GM18951 (cell line): ENCODE data around the gene PTDSS2.

Experiments used
- POLR2A ChIP-seq: IDR thresholded peaks from 4 replicates; pipeline ENCODE4 v1.6.1; 2011; ENCODE audit warnings: mild to moderate bottlenecking; ENCODE audit not compliant: insufficient read length, insufficient read depth; ENCODE audit errors: extremely low read depth
- in situ Hi-C: fragments of 300-500 bp; cut with MboI; formaldehyde crosslinking; loops from one replicate; pipeline ENCODE4 v1.12.0; 2022; ENCODE audit warnings: low sequenced_read_pairs, mixed read lengths, inconsistent platforms; ENCODE audit not compliant: unreplicated experiment

The PTDSS2 gene

DNA sequence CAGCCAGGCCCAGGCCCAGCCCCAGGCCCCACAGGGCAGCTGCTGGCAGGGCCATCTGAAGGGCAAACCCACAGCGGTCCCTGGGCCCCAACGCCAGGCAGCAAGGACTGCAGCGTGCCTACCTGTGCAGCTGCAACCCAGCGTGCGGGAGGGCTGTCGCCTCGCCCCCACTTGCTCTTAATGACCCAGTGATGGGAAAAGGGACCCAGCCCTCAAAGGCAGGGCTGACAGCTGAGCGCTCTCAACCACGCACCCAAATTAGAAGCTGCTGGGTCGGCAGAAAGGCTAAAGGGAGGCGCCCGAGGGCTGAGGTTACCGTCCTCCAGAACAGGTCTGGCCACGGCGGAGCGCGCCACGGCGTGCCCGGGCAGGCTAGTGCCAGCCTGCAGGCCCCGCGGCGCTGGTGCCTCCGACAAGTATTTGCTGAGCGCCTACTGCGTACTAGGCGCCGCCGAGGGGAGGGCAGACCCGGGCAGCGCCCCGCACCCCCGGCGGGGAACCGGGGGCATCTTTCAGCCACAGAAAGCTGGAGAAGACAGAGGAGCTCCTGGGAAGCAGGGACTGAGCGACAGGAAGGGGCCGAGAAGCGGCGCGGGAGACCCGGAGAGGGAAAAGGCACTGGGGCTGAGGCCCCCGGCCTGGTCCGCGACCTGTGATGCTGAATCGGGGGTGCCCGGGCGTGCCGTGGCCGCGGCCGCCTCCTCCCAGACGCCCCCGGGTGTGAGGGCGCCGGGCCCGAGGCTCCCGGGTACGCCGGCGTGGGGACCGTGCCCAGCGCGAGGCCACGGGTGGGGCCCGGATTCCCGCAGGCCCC, 84.5 kb downstream of the PTDSS2 start:
- in situ Hi-C loops: no loop called here
- no peak for TF ChIP-seq POLR2A

DNA sequence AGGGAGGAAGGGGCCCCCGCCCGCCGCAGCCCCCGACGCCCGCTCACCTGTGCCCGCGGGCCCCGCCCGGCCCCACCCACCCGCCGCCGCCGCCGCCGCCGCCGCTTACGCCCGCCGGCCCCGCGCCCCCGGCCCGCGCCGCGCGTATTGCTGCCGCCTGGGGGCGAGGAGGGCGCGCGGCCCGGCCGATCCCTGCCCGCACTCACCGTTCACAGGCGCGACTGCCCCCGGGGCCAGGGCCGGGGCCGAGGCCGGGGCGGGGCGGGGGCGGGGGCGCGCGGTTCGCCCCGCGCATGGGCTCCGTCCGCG, 85.1 kb downstream of the PTDSS2 start:
- in situ Hi-C loops: no loop called here
- no peak for TF ChIP-seq POLR2A

DNA sequence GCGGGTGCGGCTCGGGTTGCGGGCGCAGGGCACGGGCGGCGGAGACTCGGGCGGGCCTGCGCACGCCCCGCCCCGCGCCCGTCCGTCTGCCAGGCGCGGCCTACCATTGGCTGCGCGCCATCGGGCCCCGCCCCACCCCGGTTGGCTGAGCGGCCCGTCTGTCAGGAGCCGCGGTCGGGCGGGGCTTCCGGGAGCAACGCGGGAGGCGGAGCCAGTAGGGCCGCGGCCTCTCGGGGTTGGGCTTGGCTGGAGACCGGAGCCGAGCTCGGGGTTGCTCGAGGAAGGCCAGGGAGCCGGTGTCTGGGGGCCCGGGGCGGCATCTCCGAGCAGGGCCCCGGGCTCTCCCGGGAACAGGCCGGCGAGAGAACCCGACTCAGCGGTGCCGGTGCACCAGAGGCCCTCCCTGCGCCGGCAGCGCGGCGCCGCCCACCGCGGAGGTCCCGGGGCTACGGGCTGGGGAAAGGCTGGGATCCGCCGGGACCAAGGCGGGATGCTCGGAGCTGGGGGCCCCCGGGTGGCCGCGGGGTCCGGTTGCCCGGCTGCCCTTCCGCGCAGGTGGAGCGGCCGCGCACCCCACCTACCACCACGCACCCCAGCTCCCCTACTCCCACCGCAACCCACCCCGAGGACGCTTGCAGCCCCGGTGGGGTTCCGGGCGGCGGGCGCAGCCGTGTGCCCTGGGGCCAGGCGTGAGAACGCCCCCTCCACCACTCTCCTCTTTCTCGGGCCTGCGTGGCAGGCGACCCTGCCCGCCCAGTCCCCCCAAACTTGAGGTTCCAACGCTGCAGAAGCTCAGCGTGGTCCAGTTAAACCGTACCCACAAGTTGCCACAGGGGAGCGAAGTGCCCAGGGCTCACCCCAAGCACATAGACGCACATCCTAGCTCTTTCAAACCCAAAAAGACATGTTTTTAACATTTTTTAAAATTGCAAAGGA, 85.7 kb downstream of the PTDSS2 start, which contains the start of gene HRAS:
TSS of gene HRAS (minus strand) at position 58 of the 936 bp plus-strand sequence.
- in situ Hi-C loops: no loop called here
- TF ChIP-seq POLR2A: peak; percentile 93

DNA sequence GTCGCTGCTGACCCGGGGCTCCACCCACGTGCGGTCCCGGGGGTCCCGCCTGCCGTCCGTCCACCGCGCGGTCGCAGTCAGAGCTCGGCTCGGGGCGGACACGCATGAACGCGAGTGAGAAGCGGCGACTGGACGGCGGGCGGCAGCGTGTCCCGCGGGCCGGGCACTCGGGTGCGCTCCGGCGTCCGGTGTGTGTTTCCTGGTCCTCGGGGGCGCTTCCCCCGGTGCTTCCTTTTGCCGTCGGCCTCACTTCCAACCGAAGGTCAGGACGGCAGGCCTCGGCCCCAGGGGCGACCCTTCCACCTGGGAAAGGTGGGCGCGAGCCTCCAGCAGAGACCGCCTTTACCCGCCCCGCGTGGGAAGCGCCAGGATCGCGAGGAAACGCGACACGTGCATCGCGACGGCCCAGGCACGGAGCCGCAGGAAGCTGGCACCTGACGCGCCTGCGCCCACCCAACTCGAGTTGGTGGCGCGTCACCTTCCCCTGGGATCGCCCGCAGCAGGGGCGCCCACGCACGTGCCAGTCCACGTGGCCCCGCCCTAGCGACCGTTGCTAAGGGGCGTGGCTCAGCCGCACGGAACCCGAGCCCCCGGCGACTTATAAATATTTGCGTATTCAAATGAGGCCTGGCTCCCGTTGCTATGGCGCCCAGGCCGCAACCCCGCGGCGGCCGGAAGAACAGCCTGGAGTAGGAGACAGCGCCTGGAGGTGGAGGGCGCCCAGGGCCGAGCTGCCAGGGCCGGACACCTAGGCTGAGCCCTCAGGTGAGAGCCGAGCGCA, 87.0 kb downstream of the PTDSS2 start, which contains the start of gene LRRC56:
TSS of gene LRRC56 (plus strand) at position 687 of the 781 bp plus-strand sequence. CDS start 3,158 bp downstream, outside the sequence.
- in situ Hi-C loops: no loop called here
- TF ChIP-seq POLR2A: peak; percentile 65

DNA sequence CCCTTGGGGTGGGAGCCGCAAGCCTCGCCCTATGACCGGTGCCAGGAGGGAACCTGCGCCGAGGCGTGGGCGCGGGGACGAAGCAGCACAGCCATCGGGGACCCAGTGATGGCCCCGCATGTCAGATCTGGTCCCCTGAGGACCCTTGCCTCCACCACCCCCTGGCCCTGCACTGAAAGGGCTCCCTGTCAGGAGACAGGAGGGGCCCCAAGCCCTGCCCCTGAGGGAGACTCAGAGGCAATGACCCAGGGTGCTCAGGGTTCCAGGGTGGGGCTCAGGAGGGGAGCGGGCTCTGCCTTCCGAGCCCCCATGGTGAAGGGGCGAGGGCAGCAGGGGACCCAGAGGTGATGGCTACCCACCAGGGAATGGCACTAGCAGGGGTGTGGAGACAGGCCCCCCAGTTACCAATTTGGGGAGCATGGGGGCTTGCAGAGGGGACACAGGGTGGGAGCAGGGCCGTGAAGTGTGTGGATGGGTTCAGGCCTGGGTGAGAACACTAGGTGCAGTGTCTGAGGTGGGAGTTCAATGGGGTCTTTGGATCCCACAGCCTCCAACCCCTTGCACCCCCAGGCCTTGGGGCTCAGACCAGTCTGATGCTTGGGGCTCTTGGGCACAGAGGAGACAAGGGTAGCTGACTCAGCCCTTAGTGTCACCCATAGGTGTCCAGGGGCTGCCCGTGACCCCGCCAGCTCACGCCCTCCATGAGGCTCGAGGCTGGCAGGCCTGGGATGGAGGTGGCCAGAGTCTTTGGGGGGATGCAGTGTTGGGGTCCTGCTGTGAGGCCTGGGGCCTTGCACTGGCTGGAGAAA, 87.7 kb downstream of the PTDSS2 start:
- TF ChIP-seq POLR2A: no peak
- in situ Hi-C loops: no loop called here

DNA sequence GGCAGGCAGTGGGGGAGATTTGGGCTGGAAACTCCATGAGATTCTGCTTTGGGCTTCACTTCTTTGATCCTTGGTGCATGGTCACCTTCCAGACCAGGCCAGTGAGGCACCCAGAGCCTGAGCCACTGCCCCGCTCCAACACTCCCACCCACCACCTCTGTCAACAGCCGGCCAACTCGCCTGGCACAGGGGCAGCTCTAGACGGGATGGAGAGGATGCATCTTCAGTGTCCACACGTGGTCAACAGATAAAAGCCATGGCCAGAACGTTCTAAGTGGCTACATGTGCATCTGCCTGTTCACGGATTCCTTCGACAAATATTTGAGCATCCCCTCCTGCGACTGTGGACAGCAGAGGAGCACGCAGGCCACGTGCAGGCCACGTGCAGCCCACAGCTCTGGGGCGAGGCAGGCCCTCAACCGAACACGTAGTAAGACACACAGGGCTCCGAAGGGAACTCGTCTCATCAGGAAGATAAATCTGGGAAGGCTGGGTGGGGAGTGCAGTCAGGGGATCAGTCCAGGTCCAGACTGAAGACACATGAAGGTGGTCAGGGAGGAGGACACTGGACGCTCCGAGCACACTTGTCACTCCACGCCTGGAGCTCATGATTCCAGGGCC, 88.5 kb downstream of the PTDSS2 start:
- in situ Hi-C loops: no loop called here
- no peak for TF ChIP-seq POLR2A

DNA sequence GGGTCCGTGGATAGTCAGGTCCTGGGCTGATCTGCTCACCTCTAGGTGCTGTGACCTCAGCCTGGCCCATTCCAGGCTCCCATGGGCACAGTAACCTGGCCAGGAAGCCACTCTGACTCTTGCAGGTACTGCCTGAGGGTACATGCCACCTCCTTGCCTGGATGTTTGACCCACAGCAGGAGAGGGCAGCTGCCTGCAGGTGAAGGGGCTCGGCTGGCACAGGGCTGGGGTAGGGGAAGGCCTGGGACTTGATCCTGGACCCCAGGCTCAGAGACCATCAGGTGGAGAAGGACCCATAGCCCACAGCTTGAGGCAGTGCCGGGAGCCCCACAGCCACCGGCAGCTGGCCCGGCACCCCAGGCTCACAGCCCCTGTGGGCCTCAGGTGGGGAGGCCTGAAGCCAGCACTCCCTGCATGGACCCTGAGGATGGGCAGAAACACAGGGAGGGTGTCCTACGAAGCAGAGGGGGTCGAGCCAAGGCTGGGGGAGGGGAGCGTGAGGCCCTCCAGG, 89.9 kb downstream of the PTDSS2 start:
- in situ Hi-C loops: no loop called here
- TF ChIP-seq POLR2A: no peak
